ENCODE measurements around the gene NSMCE1.

DNA sequence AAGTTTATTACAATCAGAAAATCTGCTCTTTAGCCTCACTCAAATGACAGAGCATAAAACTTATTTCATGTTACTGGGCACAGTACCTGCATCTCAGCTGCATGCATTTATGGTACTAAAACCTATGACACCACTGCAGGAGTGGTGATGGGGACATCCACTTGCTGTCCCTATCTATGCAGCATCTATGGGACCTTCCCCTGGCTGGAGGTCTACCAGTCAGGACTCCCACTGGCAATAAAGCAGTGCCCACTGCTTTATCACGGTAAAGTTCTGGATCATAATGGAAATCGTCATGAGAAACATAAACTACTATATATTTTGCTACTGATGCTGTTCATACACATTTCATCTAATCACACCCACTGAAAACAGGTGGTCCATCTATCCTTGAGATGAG lies 26.2 kb downstream of the NSMCE1 start:
- TF ChIP-seq, protein P1, sequence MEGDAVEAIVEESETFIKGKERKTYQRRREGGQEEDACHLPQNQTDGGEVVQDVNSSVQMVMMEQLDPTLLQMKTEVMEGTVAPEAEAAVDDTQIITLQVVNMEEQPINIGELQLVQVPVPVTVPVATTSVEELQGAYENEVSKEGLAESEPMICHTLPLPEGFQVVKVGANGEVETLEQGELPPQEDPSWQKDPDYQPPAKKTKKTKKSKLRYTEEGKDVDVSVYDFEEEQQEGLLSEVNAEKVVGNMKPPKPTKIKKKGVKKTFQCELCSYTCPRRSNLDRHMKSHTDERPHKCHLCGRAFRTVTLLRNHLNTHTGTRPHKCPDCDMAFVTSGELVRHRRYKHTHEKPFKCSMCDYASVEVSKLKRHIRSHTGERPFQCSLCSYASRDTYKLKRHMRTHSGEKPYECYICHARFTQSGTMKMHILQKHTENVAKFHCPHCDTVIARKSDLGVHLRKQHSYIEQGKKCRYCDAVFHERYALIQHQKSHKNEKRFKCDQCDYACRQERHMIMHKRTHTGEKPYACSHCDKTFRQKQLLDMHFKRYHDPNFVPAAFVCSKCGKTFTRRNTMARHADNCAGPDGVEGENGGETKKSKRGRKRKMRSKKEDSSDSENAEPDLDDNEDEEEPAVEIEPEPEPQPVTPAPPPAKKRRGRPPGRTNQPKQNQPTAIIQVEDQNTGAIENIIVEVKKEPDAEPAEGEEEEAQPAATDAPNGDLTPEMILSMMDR (IDR thresholded peaks at IDR 0.05; ENCODE audit: low read depth, low read length), result no peak
- no peak for TF ChIP-seq EZH2phosphoT487 (IDR thresholded peaks at IDR 0.05; ENCODE audit: low read depth)
